ENCODE measurements around the gene ARMH3. TPM values are rescaled to one million over a fixed set of nuclear protein-coding genes. Genes with fewer than 3 reads are reported as not detected.

The ARMH3 gene
- total and polyA plus RNA-seq, 10 of the 15 experiments (the other 5 are each of a cell fraction or from before 2014, with no cell fraction given), result 13.0 to 33.0 (median 16.4) TPM

DNA sequence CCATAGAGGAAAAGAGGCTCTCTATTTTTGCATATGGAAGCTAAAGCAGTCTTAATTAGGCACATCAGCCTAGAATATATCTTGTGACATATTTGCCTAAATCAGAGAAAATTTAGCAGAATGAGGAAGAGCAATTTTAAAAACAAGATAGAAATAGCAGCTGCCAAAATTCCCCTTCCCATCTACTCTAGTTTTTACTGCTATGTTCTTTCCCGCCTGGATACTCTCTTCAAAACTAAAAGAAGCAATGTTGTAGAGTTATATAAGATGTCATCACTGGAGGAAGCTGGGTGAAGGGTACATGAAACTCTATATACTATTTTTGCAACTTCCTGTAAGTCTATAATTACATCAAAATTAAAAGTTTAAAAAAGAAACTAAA lies 87.0 kb downstream of the ARMH3 start (continued):
- TF ChIP-seq IRF4 (IDR thresholded peaks at IDR 0.05; ENCODE audit: low read depth, low read length), result 0 out of 2 replicates have a peak, but pooled peaks have one; percentile 12
- TF ChIP-seq, protein P1, sequence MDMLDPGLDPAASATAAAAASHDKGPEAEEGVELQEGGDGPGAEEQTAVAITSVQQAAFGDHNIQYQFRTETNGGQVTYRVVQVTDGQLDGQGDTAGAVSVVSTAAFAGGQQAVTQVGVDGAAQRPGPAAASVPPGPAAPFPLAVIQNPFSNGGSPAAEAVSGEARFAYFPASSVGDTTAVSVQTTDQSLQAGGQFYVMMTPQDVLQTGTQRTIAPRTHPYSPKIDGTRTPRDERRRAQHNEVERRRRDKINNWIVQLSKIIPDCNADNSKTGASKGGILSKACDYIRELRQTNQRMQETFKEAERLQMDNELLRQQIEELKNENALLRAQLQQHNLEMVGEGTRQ (IDR thresholded peaks at IDR 0.05; ENCODE audit: borderline replicate concordance, low read depth, low read length), result no peak
- TF ChIP-seq BCL11A (IDR thresholded peaks at IDR 0.05; ENCODE audit: low read depth, low read length), result peak; percentile 47; the same call in 1 of the 2 replicates
- TF ChIP-seq, protein P2, sequence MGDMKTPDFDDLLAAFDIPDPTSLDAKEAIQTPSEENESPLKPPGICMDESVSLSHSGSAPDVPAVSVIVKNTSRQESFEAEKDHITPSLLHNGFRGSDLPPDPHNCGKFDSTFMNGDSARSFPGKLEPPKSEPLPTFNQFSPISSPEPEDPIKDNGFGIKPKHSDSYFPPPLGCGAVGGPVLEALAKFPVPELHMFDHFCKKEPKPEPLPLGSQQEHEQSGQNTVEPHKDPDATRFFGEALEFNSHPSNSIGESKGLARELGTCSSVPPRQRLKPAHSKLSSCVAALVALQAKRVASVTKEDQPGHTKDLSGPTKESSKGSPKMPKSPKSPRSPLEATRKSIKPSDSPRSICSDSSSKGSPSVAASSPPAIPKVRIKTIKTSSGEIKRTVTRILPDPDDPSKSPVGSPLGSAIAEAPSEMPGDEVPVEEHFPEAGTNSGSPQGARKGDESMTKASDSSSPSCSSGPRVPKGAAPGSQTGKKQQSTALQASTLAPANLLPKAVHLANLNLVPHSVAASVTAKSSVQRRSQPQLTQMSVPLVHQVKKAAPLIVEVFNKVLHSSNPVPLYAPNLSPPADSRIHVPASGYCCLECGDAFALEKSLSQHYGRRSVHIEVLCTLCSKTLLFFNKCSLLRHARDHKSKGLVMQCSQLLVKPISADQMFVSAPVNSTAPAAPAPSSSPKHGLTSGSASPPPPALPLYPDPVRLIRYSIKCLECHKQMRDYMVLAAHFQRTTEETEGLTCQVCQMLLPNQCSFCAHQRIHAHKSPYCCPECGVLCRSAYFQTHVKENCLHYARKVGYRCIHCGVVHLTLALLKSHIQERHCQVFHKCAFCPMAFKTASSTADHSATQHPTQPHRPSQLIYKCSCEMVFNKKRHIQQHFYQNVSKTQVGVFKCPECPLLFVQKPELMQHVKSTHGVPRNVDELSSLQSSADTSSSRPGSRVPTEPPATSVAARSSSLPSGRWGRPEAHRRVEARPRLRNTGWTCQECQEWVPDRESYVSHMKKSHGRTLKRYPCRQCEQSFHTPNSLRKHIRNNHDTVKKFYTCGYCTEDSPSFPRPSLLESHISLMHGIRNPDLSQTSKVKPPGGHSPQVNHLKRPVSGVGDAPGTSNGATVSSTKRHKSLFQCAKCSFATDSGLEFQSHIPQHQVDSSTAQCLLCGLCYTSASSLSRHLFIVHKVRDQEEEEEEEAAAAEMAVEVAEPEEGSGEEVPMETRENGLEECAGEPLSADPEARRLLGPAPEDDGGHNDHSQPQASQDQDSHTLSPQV (IDR thresholded peaks at IDR 0.05), result peak; percentile 75
- no peak for TF ChIP-seq HCFC1 (IDR thresholded peaks at IDR 0.05; ENCODE audit: low read length)
- peak; percentile 97 for TF ChIP-seq NFIC (IDR thresholded peaks at IDR 0.05; ENCODE audit: low read depth, low read length)
- TF ChIP-seq ATF7 (IDR thresholded peaks at IDR 0.05; ENCODE audit: low read depth), result peak; percentile 70
- TF ChIP-seq RCOR1 (conservative IDR thresholded peaks at IDR 0.05; ENCODE audit: low read depth, low read length), result no peak
- no peak for TF ChIP-seq ZNF274 (IDR thresholded peaks at IDR 0.05; ENCODE audit: insufficient read depth, insufficient read length)
- TF ChIP-seq, protein P3, sequence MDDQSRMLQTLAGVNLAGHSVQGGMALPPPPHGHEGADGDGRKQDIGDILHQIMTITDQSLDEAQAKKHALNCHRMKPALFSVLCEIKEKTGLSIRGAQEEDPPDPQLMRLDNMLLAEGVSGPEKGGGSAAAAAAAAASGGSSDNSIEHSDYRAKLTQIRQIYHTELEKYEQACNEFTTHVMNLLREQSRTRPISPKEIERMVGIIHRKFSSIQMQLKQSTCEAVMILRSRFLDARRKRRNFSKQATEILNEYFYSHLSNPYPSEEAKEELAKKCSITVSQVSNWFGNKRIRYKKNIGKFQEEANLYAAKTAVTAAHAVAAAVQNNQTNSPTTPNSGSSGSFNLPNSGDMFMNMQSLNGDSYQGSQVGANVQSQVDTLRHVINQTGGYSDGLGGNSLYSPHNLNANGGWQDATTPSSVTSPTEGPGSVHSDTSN (IDR thresholded peaks at IDR 0.05; ENCODE audit: insufficient replicate concordance, low read depth, low read length), result no peak
- TF ChIP-seq, protein P4, sequence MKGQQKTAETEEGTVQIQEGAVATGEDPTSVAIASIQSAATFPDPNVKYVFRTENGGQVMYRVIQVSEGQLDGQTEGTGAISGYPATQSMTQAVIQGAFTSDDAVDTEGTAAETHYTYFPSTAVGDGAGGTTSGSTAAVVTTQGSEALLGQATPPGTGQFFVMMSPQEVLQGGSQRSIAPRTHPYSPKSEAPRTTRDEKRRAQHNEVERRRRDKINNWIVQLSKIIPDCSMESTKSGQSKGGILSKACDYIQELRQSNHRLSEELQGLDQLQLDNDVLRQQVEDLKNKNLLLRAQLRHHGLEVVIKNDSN (IDR thresholded peaks at IDR 0.05; ENCODE audit: borderline replicate concordance, extremely low read length, insufficient read depth, low read depth, low read length), result no peak
- TF ChIP-seq, protein P5, sequence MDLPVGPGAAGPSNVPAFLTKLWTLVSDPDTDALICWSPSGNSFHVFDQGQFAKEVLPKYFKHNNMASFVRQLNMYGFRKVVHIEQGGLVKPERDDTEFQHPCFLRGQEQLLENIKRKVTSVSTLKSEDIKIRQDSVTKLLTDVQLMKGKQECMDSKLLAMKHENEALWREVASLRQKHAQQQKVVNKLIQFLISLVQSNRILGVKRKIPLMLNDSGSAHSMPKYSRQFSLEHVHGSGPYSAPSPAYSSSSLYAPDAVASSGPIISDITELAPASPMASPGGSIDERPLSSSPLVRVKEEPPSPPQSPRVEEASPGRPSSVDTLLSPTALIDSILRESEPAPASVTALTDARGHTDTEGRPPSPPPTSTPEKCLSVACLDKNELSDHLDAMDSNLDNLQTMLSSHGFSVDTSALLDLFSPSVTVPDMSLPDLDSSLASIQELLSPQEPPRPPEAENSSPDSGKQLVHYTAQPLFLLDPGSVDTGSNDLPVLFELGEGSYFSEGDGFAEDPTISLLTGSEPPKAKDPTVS (IDR thresholded peaks at IDR 0.05; ENCODE audit: low read depth, low read length), result no peak
- TF ChIP-seq, protein P6, sequence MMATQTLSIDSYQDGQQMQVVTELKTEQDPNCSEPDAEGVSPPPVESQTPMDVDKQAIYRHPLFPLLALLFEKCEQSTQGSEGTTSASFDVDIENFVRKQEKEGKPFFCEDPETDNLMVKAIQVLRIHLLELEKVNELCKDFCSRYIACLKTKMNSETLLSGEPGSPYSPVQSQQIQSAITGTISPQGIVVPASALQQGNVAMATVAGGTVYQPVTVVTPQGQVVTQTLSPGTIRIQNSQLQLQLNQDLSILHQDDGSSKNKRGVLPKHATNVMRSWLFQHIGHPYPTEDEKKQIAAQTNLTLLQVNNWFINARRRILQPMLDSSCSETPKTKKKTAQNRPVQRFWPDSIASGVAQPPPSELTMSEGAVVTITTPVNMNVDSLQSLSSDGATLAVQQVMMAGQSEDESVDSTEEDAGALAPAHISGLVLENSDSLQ (IDR thresholded peaks at IDR 0.05), result no peak
- TF ChIP-seq MTA3 (IDR thresholded peaks at IDR 0.05; ENCODE audit: borderline replicate concordance, low read length), result peak; percentile 32; the same call in 1 of the 2 replicates
- no peak for TF ChIP-seq TCF3 (IDR thresholded peaks at IDR 0.05; ENCODE audit: borderline replicate concordance, insufficient read depth, low read depth, low read length)
- TF ChIP-seq EGR1 (IDR thresholded peaks at IDR 0.05; ENCODE audit: borderline replicate concordance in 1 of 2, low read depth in 2 of 2, low read length in 2 of 2), result no peak
- TF ChIP-seq EED (IDR thresholded peaks at IDR 0.05; ENCODE audit: low read depth), result peak; percentile 34; the same call in 1 of the 2 replicates
